Left colon (tissue), 2 donors: ENCODE data around the gene S100A10. TPM values are rescaled to one million over a fixed set of nuclear protein-coding genes. Genes with fewer than 3 reads are reported as not detected.

Source experiments
- ATAC-seq: fragments of 200-7000 bp; cut with Tn5 transposase; one replicate; pipeline ENCODE4 v1.9.1; 2020; ENCODE audit warnings: mild to moderate bottlenecking, moderate library complexity
- DNase-seq, 2 donors: peaks; one replicate each; pipeline ENCODE4 v3.0.0-alpha.2; 2020
- intact Hi-C, 2 donors: fragments of 100-400 bp; cut with DNase I in 1 of 2; cut with micrococcal nuclease in 1 of 2; formaldehyde crosslinking; loops; one replicate each; pipeline versions ENCODE4 v1.11.2 to v1.14.0; 2022; cut with DNase I, micrococcal nuclease
- total RNA-seq, 2 donors: library from RNA; stranded (reverse); fragmentation: NEBNext Ultra II Directional; extraction: Animal tissue kit (Norgen Biotek cat#: 25700); gene quantifications; one replicate each; pipeline ENCODE4 v1.2.1, GENCODE V29; 2021
- donor health status: DM: no; HTN: no; CAD: no.
- donor health status: DM: yes; HTN: yes; CAD: no.

Gene S100A10
- total RNA-seq, 2 donors from 2014 or later = 1,029 to 1,322 TPM

- ATAC-seq (peak; percentile 62), DNase-seq (peak; percentile 84 to 95)
- intact Hi-C loops = no loop called here
Measured at GRCh38 chr1:151992303-151993083, 1.2 kb downstream of the S100A10 start.

- no peak for DNase-seq
Measured at GRCh38 chr1:151991663-151992302, 1.9 kb downstream of the S100A10 start.

DNA sequence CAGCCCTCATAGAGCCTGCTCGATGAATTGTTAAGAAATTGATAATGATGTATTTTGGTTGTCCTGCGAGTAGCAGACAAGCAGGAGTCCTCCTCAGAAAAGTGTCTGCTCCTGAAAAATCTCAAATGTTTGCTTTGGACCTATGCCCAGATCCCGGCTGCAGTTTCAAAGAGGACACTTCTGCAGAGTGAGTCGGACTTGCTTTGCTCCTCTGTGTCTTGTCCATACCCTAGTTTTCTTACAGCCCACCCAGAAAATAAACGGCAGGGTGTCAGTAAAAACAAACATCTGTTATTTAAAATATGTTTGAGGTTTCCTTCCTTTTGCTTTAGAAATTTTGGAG is 2.8 kb downstream of the S100A10 start:
- ATAC-seq = no peak
- peak; percentile 60 to 61 for DNase-seq
- intact Hi-C loops = no loop called here

More at GRCh38 chr1:151991663-151992302, 1.9 kb downstream of the S100A10 start:
- intact Hi-C loops = no loop called here
- no peak for ATAC-seq

DNA sequence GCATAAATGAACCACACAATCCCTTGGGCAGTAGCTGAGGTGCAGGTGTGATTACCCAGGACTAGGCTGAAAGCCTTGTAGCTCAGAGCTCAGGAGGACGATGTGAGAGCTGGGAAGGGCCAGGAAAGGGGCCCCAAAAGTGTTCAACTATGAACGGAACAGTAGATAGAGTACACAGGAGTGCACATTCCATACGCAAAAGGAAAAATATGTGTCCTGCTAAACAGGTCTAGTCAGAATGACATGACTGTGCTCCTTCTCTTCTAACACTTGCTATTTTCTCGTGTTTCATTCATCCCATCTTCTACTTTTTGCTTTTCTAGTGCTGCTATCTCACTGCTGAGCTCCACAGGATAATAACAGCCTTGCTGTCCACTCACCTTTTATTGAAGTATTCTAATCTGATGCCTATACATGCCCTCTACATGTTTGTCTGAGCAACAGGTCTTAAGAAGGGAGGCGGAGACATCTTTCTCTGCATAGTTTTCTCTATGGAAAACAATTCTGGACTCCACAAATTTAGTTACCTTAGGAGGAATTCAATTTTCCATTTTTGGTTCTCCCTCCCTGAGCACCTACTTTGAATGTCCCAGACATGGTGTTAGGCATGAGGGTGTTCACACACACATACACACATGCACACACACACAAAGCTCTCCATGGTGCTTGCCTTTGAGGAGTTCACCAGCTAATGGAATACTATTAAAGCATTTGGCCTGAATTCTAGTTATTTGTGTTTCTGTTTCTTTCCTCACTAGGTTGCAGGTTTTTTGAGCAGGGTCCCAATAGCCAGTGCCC is 3.4 kb downstream of the S100A10 start:
- DNase-seq (no peak), ATAC-seq (no peak)
- intact Hi-C loops = no loop called here

- peak; percentile 16 for ATAC-seq
- intact Hi-C loops = no loop called here
- DNase-seq = peak; percentile 55 to 86
Measured at GRCh38 chr1:151989211-151989862, 4.3 kb downstream of the S100A10 start.

- DNase-seq (no peak), ATAC-seq (peak; percentile 38)
- intact Hi-C loops = no loop called here
Measured at GRCh38 chr1:151988405-151988923, 5.2 kb downstream of the S100A10 start.

GRCh38 chr1:151986501-151987190 is 7.0 kb downstream of the S100A10 start:
- ATAC-seq = no peak
- no peak for DNase-seq
- intact Hi-C loops = no loop called here

- no peak for ATAC-seq
- intact Hi-C loops = no loop called here
Measured at GRCh38 chr1:151985768-151986167, 7.9 kb downstream of the S100A10 start.

GRCh38 chr1:151985270-151985669 is 8.4 kb downstream of the S100A10 start:
- intact Hi-C loops = no loop called here
- ATAC-seq (no peak), DNase-seq (no peak)

More at GRCh38 chr1:151985768-151986167, 7.9 kb downstream of the S100A10 start:
- no peak for DNase-seq

GRCh38 chr1:151984313-151984956 is 9.2 kb downstream of the S100A10 start:
- DNase-seq (no peak), ATAC-seq (no peak)
- intact Hi-C loops = no loop called here

- ATAC-seq = no peak
- intact Hi-C loops = no loop called here
Measured at GRCh38 chr1:151982300-151983005, 11.2 kb downstream of the S100A10 start.

DNA sequence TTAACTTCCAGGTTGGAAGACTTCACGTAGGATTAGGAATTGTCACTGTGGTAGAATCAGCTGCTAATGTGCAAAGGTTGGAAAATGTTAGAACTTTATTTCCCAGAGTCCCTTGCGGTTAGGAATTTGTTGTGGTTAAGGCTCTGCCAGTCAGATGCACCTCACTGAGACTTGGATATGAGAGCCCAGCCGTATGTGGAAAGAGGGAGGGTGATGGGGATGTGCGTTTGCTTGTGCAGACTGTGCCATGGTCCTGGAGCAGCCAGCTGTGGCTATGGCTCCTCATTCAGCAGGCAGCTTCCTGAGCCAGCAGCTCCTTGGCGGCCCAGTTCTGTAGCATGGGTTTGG is 12.5 kb downstream of the S100A10 start:
- intact Hi-C loops = no loop called here
- no peak for ATAC-seq

More at GRCh38 chr1:151982300-151983005, 11.2 kb downstream of the S100A10 start:
- no peak for DNase-seq

GRCh38 chr1:151980287-151981177 is 13.1 kb downstream of the S100A10 start:
- intact Hi-C loops = no loop called here
- ATAC-seq (peak; percentile 17), DNase-seq (peak in 1 of 2 donors; percentile 29)

More for the DNA sequence above, 12.5 kb downstream of the S100A10 start:
- DNase-seq = no peak

DNA sequence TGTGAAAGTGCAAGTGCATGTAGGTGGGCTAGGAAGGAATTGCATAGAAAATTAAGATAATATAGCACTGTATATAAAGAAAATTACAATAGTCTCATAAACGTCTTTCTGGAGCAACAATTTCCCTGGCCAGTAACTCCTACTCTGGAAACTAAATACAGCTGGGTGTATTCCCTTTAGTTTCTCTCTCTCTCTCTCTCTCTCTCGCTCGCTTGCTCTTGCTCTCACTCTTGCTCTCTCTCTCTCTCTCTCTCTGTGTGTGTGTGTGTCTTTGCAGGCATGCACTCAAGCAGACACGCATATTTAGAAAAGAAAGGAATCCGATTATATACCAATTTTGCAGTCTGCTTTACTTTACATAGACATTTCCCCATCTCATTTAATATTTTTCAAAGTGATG is 14.7 kb downstream of the S100A10 start:
- intact Hi-C loops = no loop called here
- ATAC-seq (no peak), DNase-seq (no peak)

- no peak for DNase-seq
- intact Hi-C loops = no loop called here
- no peak for ATAC-seq
Measured at GRCh38 chr1:151977662-151978230, 15.9 kb downstream of the S100A10 start.

GRCh38 chr1:151976858-151977257 is 16.8 kb downstream of the S100A10 start:
- intact Hi-C loops = no loop called here
- DNase-seq (peak; percentile 25 to 57), ATAC-seq (peak; percentile 49)
